Measurements from ENCODE around the gene SETD6.

SETD6 gene

DNA sequence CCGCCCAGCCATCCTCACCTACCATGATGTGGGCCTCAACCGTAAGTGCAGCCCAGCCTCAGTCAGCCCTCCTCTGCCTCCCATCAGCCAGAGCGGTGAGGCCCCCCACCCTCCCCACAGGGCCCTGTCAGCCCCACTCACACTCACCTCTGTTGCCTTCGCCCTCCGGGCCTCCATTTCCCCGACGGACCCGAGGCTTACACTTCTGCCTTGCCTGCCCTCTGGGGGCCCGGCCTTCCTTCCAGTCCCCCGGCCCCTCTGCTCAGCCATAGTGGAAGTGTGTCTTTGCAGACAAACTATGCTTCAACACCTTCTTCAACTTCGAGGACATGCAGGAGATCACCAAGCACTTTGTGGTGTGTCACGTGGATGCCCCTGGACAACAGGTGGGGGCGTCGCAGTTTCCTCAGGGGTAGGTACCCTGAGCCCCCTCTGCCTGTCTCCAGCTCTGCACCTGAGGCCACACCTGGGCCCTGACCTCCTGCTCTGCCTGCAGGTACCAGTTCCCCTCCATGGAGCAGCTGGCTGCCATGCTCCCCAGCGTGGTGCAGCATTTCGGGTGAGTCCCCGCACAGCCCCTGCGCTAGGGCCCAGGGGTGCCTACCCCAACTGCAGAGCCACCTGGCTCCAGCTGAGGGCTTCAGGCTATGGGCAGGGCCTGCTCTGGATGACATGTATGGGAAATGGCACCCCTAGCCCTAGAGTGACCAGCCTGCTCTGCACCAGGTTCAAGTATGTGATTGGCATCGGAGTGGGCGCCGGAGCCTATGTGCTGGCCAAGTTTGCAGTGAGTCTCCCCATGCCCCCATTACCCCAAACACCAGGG lies 11.2 kb upstream of the SETD6 start:
- peak; percentile 67 for DNase-seq (ENCODE audit: low spot score)

DNA sequence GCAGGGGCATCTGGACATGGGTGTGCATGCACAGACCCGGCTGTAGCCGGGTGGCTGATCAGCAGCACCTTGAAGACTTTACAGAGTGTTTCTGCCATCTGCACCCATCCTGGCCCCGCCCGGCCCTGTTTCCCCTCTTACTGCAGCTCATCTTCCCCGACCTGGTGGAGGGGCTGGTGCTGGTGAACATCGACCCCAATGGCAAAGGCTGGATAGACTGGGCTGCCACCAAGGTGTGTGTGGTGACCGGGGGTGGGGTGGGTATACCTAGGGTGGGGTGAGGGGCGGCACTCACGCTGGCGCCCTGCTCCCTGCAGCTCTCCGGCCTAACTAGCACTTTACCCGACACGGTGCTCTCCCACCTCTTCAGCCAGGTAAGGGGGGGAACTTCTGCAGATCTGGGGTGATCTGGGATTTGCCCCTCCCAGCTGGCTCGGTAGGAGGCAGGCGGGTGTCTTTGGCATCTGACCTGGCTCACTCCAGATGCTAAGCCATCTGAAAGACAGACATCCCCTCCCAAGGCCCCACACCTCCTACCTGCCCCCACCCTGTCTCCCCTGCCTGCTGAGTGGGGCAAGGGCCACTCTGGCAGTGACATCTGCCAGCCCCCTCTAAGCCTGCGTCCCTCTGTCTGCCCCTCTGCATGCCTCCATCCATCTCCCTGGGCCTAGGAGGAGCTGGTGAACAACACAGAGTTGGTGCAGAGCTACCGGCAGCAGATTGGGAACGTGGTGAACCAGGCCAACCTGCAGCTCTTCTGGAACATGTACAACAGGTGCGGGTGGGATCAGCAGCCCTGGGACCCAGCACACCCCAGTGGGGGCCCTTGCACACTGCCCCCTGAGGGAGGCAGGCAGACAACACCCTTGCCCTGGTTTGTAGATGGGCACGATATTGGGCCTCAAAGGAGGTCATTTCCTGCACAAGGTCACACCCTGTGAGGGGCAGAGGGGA lies 8.8 kb upstream of the SETD6 start:
- Histone ChIP-seq H3K27ac (no peak overlapping the region), H3K4me3 (no peak overlapping the region)
- no peak for DNase-seq (ENCODE audit: low spot score)

More for the DNA sequence above, 11.2 kb upstream of the SETD6 start:
- TF ChIP-seq, protein P1, sequence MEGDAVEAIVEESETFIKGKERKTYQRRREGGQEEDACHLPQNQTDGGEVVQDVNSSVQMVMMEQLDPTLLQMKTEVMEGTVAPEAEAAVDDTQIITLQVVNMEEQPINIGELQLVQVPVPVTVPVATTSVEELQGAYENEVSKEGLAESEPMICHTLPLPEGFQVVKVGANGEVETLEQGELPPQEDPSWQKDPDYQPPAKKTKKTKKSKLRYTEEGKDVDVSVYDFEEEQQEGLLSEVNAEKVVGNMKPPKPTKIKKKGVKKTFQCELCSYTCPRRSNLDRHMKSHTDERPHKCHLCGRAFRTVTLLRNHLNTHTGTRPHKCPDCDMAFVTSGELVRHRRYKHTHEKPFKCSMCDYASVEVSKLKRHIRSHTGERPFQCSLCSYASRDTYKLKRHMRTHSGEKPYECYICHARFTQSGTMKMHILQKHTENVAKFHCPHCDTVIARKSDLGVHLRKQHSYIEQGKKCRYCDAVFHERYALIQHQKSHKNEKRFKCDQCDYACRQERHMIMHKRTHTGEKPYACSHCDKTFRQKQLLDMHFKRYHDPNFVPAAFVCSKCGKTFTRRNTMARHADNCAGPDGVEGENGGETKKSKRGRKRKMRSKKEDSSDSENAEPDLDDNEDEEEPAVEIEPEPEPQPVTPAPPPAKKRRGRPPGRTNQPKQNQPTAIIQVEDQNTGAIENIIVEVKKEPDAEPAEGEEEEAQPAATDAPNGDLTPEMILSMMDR (IDR thresholded peaks at IDR 0.05), result no peak
- Histone ChIP-seq H3K4me3 (no peak overlapping the region), H3K27ac (no peak overlapping the region)

DNA sequence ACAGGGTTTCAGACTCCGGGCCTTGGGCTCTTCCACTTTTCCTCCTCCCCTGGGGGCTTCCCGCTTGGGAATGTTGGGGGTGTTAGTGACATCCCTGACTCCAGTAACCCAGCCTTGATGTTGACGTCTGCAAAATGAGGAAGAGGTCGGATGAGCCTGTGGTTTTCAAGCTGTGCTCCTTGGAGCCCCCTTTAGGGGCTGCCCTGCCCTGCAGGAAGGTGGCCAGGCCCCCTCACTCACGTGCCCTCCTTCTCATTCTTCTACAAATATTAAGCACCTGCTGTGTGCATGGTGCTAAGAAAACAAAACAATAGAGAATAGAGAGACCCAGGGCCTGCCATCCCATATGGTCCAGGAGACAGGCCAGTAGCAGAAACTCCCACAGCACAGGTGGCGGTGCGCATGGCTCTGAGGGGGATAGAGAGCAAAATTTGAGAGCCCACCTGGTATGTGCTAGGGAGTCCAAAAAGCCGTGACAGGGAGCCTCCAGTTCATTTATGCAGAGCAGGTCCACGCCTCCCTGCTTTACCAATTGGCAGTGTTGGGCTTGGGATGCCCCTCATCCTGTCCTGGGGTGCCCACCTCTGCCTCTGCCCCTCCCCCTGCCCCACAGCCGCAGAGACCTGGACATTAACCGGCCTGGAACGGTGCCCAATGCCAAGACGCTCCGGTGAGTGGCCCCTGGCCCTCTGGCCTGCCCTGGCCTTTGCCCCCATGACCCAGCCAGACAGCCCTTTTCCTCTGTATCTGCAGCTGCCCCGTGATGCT lies 7.9 kb upstream of the SETD6 start:
- TF ChIP-seq, protein P1 (IDR thresholded peaks at IDR 0.05), result no peak
- no peak for DNase-seq (ENCODE audit: low spot score)
- no peak overlapping the region for H3K4me3 ChIP-seq
- no peak overlapping the region for H3K27ac ChIP-seq

More for the DNA sequence above, 8.8 kb upstream of the SETD6 start:
- TF ChIP-seq, protein P1 (IDR thresholded peaks at IDR 0.05), result no peak

DNA sequence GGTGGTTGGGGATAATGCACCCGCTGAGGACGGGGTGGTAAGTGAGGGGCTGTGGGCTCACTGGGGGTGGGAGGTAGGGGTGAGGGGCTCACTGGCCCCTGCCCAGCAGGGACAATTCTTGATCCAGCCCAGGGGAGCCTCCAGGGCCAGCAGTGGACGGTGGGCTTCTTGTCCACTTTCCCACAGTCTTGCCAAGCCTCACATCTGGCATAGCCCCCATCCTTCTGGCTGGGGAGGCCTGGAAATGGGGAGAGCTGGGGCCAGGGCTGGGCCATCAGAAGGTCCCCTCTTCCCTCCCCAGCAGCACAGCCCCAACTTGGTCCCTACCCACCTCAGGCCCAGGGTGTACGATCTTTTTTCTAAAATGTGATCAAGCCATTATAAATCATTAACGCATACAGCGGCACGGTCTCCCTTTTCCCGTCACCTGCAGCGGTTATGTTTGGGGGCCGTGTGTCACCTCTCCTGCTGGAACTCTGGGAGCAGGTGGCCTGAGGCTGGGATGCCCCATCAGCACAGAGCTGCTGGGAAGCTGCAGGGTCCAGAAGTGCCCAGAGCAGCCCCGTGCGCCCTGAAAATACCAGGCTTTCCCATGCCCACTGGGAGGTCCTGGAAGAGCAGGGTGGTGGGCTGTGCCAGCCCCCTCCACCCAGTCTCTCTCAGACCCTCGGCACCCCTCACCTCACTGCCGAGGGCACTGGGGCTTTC lies 7.2 kb upstream of the SETD6 start:
- no peak for DNase-seq (ENCODE audit: low spot score)
- Histone ChIP-seq H3K4me3 (no peak overlapping the region), H3K27ac (no peak overlapping the region)
- TF ChIP-seq, protein P1 (IDR thresholded peaks at IDR 0.05), result no peak

DNA sequence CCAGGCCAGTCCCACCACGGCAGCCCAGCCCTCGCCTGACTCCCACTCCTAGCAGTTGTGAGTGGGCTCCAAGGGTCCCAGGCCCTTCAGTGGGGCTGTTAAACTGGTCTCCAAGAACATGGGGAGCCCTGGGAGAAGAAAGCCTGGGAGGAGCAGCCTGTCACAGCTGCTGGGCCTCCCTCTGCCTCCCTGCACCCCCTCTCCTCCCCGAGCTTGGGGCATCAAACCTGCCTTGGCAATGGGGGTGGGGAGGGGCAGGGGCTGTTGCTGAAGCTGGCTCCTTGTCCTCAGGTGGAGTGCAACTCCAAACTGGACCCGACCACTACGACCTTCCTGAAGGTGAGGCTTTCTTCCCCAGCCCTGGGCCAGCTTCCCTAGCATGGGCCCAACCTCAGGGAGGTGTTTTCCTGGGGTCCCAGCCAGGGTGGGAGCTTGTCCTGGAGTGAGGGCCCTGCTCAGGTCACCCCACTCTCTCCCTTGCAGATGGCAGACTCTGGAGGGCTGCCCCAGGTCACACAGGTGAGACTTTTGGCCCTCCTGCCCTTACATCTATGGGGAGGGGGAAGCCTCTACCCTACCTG lies 6.6 kb upstream of the SETD6 start:
- TF ChIP-seq, protein P1 (IDR thresholded peaks at IDR 0.05), result no peak
- DNase-seq (ENCODE audit: low spot score), result no peak
- Histone ChIP-seq H3K27ac (no peak overlapping the region), H3K4me3 (no peak overlapping the region)
